ENCODE data around the gene PDE12. TPM values are rescaled to one million over a fixed set of nuclear protein-coding genes. Genes with fewer than 3 reads are reported as not detected.
A peak's percentile ranks its signal among the peaks of the same experiment; 100 is the strongest.

The PDE12 gene, protein sequence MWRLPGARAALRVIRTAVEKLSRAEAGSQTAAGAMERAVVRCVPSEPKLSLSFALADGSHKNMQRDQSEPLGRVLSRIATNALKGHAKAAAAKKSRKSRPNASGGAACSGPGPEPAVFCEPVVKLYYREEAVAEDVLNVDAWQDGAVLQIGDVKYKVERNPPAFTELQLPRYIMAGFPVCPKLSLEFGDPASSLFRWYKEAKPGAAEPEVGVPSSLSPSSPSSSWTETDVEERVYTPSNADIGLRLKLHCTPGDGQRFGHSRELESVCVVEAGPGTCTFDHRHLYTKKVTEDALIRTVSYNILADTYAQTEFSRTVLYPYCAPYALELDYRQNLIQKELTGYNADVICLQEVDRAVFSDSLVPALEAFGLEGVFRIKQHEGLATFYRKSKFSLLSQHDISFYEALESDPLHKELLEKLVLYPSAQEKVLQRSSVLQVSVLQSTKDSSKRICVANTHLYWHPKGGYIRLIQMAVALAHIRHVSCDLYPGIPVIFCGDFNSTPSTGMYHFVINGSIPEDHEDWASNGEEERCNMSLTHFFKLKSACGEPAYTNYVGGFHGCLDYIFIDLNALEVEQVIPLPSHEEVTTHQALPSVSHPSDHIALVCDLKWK
- total RNA-seq (2014; rRNA removed; shearing (Covaris generic)) = 16.9 and 17.6 TPM in 2 replicates
- polyA plus RNA-seq (2015; cell fraction: cytosol; rRNA removed) = 25.6 and 31.5 TPM in 2 replicates
- polyA plus RNA-seq (2015; cell fraction: nucleus; rRNA removed) = 10.7 and 12.6 TPM in 2 replicates

DNA sequence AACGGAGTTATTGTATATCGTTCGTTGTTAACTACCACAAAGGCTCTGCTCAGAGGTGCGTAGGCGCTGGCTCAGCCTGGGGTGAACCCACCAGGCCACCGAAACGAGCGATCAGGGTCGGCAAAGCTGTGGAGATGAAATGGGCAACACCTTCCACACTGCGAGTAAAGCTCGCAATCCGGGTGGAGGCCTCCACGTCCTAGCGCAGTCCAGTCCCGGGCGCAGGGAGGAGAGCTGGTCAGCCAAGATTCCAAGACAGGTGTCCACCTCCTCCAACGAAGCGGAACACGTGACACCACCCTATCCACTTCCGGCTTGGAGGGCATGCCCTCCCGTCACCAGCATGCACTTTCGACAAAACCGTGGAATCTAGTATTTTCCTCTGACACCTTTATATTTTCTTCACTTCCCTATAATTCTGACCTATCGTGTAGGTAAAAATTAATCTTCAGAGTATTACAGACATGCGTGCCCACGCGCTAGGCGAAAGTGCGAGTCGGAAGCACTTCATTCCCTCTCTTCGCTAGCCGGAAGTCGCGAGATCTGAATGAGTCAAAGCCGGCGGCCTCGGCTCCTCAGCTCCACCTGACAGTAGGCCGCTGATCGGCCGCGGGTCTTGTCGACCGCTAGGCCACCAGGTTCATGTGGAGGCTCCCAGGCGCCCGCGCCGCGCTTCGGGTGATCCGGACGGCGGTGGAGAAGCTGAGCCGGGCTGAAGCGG, at the start of gene PDE12:
Gene PDE12 (plus strand): TSS at position 537 of the 721 bp plus-strand sequence. CDS start 106 bp downstream, at position 643.
- in situ Hi-C loops (cut with HindIII; ENCODE audit: low pct_unique_long_range_greater_than_20kb, low sequenced_read_pairs) = no loop called here
- peak; percentile 89 for DNase-seq (ENCODE audit: low read depth, low spot score)

DNA sequence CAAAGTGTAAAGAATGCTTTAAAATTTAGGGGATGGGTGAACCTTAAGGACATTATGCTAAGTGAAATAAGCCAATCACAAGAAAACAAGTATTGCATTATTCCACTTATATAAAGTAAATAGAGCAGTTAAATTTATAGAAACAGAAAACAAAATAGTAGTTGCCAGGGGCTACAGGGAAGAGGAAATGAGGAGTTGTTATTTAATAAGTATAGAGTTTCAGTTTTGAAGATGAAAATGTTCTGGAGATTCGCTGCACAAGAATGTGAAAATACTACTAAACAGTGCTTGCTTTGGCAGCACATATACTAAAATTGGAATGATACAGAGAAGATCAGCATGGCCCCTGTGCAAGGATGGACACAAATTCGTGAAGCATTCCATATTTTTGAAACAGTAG, 43.9 kb upstream of the PDE12 start:
- no peak for DNase-seq (ENCODE audit: low read depth, low spot score)
- in situ Hi-C loops (cut with HindIII; ENCODE audit: low pct_unique_long_range_greater_than_20kb, low sequenced_read_pairs) = no loop called here

- no peak for DNase-seq (ENCODE audit: low read depth, low spot score)
- in situ Hi-C loops (cut with HindIII; ENCODE audit: low pct_unique_long_range_greater_than_20kb, low sequenced_read_pairs) = no loop called here
Measured at GRCh38 chr3:57518276-57518915, 37.7 kb upstream of the PDE12 start.

DNA sequence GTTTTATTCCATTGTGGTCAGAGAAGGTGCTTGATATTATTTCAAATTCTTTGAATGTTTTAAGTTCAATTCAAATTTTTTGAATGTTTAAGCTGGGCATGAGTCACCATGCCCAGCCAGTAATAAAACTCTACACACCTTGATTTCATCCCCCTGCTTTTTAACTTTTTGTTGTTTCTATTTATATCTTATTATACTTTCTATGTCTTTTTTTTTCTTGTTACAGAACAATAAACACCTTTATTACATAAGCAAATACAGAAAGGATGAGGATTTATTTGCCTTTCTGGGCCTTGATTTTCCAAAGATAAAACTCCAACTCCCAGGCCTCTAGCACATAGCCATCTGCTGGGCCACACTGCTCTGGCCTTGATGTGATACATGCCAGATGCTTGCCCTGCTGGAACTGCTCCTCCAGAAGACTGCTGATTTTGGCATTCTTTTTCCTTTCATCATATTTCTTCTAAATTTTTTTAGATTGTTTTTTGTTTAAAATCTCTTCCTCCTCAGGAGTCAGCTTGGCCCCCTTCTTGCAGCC, 25.9 kb upstream of the PDE12 start:
- in situ Hi-C loops (cut with HindIII; ENCODE audit: low pct_unique_long_range_greater_than_20kb, low sequenced_read_pairs) = no loop called here
- DNase-seq (ENCODE audit: low read depth, low spot score) = no peak

DNA sequence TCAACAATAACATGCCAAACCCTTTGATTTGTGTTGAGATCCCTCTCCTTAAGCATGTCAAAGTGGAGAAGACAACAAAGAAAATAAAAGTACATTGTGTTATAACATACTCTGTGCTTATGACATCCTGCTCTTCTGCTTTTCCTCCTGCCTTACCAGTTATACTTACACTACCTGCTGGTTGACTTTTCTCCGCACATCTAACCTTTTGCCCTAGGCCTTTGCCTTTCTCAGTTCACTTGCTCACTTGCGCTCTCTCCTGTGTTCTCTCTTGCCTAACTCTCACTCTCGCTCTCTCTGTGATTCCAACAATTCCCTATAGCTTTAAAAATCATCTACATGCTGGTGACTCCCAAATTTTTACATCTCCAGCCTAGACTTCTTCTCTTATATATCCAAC, 17.6 kb upstream of the PDE12 start:
- DNase-seq (ENCODE audit: low read depth, low spot score) = no peak
- in situ Hi-C loops (cut with HindIII; ENCODE audit: low pct_unique_long_range_greater_than_20kb, low sequenced_read_pairs) = no loop called here

- in situ Hi-C loops (cut with HindIII; ENCODE audit: low pct_unique_long_range_greater_than_20kb, low sequenced_read_pairs) = no loop called here
- DNase-seq (ENCODE audit: low read depth, low spot score) = no peak
Measured at GRCh38 chr3:57544181-57545125, 11.6 kb upstream of the PDE12 start, which contains the start of gene DNAH12. TSS of gene DNAH12 (minus strand) at chr3:57544344. CDS start at chr3:57542870, 1,474 bp downstream.

GRCh38 chr3:57545636-57546268, 10.3 kb upstream of the PDE12 start:
- DNase-seq (ENCODE audit: low read depth, low spot score) = peak; percentile 50
- in situ Hi-C loops (cut with HindIII; ENCODE audit: low pct_unique_long_range_greater_than_20kb, low sequenced_read_pairs) = no loop called here

- no peak for DNase-seq (ENCODE audit: low read depth, low spot score)
- in situ Hi-C loops (cut with HindIII; ENCODE audit: low pct_unique_long_range_greater_than_20kb, low sequenced_read_pairs) = no loop called here
Measured at GRCh38 chr3:57546616-57547015, 9.5 kb upstream of the PDE12 start.

DNA sequence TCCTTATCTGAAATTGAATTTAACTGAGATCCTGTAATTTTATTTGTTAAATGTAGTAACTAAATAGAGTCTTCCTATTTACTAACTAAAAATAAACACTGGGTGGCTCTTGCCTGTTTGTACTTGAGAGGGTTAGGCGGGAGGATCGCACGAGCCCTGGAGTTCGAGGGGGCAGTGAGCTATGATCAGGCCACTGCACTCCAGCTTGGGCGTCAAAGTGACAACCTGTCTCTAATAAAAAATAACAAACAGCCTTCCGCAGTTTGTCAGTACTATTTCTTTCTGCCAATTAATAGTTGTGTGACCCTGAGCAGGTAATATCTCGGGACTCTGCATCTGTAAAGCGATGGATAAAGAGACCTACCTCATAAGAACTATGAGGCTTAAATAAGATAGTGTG, 768 bp upstream of the PDE12 start:
- in situ Hi-C loops (cut with HindIII; ENCODE audit: low pct_unique_long_range_greater_than_20kb, low sequenced_read_pairs) = no loop called here
- DNase-seq (ENCODE audit: low read depth, low spot score) = peak; percentile 13

GRCh38 chr3:57556459-57557084, 498 bp downstream of the PDE12 start:
- in situ Hi-C loops (cut with HindIII; ENCODE audit: low pct_unique_long_range_greater_than_20kb, low sequenced_read_pairs) = no loop called here
- DNase-seq (ENCODE audit: low read depth, low spot score) = no peak

GRCh38 chr3:57557085-57557537, 1.0 kb downstream of the PDE12 start:
- in situ Hi-C loops (cut with HindIII; ENCODE audit: low pct_unique_long_range_greater_than_20kb, low sequenced_read_pairs) = no loop called here
- no peak for DNase-seq (ENCODE audit: low read depth, low spot score)

DNA sequence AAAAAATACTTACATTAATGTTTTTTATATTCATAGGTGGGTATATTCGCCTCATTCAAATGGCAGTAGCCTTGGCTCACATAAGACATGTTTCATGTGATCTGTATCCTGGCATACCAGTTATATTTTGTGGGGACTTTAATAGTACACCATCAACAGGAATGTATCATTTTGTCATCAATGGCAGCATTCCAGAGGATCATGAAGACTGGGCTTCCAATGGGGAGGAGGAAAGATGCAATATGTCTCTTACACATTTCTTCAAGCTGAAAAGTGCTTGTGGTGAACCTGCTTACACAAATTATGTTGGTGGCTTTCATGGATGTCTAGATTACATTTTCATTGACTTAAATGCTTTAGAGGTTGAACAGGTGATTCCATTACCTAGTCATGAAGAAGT, 3.5 kb downstream of the PDE12 start:
- in situ Hi-C loops (cut with HindIII; ENCODE audit: low pct_unique_long_range_greater_than_20kb, low sequenced_read_pairs) = no loop called here

GRCh38 chr3:57569859-57570450, 13.9 kb downstream of the PDE12 start:
- DNase-seq (ENCODE audit: low read depth, low spot score) = no peak
- in situ Hi-C loops (cut with HindIII; ENCODE audit: low pct_unique_long_range_greater_than_20kb, low sequenced_read_pairs) = no loop called here

More for the DNA sequence above, 3.5 kb downstream of the PDE12 start:
- DNase-seq (ENCODE audit: low read depth, low spot score) = no peak

DNA sequence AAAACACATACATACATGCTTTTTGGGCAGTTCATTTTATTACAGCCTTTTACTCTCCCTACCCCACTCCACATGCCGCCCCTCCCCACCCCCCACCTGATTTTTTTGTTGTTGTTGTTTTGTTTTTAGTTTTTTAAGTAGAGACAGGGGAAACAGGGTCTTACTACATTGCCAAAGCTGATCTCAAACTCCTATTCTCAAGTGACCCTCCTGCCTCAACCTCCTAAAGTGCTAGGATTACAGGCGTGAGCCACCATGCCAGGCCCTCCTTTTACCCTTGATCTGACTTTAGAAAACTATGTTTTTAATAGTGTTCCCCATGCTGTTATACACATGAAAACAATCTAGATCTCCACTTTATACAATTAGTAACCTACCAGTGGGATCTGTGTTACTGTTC, 14.8 kb downstream of the PDE12 start:
- no peak for DNase-seq (ENCODE audit: low read depth, low spot score)
- in situ Hi-C loops (cut with HindIII; ENCODE audit: low pct_unique_long_range_greater_than_20kb, low sequenced_read_pairs) = no loop called here

DNA sequence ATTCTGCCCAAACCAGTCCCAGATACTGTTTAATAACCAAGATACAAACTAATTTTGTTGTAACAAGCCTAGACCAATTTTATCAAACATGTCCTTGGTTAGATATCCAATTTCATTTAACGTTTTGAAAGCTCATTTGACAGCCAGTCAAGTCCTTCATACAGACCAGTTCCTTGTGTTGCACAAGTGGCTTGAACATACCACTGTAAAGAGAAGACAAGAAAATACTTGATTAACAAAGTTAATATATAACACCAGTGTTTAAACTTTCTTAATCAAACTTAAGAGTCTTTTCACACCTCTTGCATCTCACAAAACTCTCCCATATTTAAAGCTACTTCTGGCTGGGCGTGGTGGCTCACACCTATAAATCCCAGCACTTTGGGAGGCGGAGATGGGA, 16.0 kb downstream of the PDE12 start:
- no peak for DNase-seq (ENCODE audit: low read depth, low spot score)
- in situ Hi-C loops (cut with HindIII; ENCODE audit: low pct_unique_long_range_greater_than_20kb, low sequenced_read_pairs) = no loop called here
